SIG-M5 treated with dmso at 0.1 percent for 504 hours (cell line): ENCODE measurements around the gene PRSS2.

ENCODE experiments used
- DNase-seq: peaks from one replicate; lab custom pipeline; 2025; ENCODE audit not compliant: unreplicated experiment; lab: John Stamatoyannopoulos, UW

Gene PRSS2

DNA sequence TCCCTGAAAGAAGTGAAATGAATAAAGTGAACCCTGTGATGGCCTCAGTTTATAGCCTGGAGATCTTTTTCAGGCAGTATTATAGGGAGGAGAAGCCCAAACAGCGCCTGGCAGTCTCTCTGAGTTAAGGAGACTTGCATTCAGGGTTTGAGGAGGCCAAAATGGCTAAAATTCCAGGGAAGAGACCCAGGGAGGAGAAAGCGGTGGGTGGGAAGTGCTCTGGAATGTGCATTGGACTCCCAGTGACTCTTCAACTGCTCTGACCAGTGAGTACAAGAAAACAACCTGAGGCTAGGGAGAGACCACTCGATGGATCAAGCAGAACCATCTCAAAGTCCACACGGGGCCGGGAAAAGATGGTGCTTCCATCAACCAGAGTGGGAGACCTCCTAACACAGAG, 48.8 kb downstream of the PRSS2 start:
- no peak for DNase-seq

- no peak for DNase-seq
Measured at GRCh38 chr7:142822714-142823113, 51.9 kb downstream of the PRSS2 start.
